DMS153 treated with DMSO at 0.1 percent for 48 hours (cell line): ENCODE data around the gene GTPBP6.
"Not testable (repeated sequence)": the region's sequence is repeated elsewhere in the genome, so short reads cannot be mapped to it uniquely, and the experiment has no call there.

Experiments
- DNase-seq: peaks from one replicate; lab custom pipeline; 2025; ENCODE audit not compliant: unreplicated experiment; lab: John Stamatoyannopoulos, UW

The GTPBP6 gene

DNA sequence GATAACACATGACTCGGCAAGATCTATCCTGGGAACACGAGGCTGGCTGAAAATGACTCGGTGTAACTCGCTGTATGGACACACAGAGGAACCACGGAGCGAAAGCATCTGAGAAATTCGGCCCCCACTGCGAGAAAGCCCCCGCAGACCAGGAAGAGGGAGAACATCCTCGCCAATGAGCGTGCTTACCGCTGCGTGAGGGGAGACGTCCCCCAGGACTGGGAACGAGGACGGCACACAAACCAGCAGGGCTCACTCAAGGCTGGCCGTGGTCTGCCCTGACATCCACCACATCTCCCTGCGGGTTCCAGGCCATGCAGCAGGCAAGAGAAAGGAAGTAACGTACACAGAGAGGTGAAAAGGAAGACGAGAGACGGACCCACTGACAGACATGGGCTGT lies 17.6 kb upstream of the GTPBP6 start:
- DNase-seq, result no peak

DNA sequence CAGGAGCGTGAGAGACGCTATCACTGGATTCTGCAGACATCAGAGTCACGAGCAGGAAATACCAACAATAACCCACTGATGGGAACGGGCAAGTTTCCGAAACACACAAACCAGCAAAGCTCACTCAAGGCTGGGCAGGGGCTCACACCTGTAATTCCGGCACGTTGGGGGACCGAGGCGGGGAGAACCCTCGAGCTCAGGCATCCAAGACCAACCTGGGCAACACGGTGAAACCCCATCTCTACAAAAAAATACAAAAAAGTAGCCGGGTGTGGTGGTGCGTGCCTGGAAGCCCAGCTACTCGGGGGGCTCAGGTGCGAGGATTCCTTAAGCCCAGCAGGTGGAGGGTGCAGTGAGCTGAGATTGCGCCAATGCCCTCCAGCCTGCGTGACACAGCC lies 17.2 kb upstream of the GTPBP6 start:
- no peak for DNase-seq

DNA sequence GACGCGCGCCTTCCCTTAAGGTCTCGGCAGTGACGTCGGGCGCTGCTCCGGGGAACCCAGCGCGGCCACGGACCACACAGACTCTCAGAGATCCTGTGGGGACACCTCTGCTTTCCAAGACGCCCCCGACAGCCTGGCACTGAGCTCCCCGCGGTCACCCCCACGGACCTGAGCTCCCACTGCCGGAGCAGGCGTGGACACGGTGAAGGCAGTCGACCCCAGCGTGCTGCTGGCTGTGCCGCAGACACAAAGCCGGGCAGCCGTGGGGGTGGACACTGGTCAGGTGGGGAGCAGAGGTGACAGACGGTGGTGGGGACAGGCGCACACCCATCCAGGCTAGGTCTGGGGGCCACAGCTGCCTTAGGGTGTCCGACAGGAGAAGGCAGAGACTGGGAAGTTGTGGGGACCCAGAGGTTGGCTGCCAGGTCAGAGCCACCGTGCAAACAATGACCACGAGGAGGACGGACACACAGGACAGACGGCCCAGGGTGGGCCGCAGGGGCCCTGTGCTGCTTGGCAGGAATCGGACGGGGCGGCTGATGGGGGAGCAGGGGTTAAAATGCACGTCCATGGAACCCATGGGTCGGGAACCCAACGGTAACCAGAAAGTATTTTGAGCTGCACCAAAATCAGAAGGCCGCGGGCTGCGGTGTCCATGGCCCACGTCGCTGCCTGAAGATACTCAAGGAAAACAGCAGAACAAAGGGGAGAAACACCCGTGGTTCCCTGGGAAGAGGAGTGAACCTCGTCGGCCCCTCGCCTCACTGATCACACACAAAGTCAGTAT lies 16.6 kb upstream of the GTPBP6 start:
- DNase-seq, result no peak

DNA sequence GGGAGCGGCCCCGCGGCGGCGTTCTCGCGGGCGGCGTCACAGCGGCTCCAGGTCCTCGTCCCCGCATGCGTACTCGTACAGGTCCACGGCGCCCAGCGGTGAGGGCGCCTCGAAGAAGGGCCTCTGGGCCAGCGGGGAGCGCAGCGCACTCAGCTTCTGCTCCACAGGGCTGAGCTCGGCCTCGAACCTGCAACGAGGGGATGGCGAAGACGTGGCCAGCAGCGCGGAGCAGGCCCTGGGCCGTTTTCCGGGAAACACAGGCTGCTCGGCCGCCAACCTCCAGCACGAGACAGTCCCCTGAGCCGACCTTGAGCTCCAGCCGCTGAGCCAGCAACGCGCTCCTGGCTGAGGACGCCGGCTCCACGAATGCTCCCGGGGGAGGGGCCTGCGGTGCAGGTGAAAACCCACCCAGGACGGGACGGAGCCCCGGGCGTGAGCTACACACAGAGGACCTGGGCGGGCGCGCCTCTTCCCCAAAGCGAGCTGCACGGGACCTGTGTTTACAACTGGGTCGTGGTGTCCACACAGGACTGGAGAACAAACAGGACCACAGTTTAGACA lies 15.8 kb upstream of the GTPBP6 start:
- DNase-seq, result no peak

DNA sequence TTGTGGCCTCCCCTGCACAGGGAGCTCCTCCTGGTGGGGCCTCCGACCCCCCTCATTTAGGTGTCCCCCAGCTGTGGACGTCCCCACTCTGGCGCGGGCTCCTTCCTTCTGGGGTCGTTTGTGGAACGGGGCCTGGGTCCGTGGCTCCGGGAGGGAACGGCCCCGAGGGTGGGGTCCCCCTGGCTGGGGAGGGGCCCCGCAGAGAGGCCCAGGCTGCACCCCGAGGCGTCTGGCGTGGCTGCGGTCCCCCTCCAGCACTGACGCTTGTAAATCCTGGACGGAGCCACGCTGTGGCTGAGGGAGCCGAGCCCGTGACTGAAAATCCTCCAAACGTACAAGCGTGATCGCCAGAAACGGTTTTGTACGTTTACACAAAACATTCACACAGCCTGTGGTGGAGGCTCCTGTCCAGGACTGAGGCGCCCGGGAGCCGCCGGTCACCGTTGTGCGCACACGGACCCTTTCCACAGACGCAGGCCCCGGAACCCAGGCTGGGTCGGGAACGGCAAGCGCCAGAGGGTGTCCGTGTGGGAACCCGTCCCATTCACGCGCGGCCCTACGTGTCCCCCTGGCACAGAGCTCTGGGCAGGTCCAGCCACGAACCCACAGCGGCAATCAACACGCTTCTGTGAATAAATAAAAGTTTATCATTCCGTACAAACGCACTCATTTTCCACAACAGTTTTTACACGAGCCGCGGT lies 15.2 kb upstream of the GTPBP6 start:
- DNase-seq, result no peak

DNA sequence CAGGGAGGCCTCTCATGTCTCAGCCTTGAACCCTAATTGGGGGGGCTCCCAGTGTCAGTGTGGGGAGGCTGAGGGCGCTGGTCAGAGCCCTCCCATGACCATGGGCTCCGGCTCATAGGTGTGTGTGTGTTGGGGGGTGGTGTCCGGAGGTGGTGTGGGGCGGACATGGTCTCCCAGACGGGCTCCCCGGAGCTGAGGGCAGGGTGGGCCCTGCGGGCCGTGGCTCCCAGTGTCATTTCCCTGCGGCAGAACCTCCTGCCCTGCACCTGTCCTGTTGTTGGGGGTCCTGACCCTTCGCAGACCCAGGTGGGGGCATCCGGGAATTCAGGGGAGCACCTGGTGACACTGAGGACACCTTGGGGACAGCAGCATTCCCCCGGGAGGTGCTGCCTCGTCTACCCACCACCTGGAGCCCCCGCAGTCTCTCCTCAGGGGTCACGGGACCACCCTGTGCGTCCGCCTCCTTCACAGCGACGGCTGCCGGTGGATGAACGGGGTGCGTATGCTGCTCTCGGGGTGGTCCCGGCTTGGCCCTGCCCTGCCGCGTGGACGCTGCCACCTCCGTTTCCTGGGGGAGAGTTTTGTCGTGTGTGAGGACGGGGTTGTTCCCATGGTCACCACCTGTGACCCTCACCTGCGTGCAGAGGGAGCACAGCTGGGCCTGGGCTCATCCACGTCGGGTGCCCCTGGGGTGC lies 14.5 kb upstream of the GTPBP6 start:
- no peak for DNase-seq

DNA sequence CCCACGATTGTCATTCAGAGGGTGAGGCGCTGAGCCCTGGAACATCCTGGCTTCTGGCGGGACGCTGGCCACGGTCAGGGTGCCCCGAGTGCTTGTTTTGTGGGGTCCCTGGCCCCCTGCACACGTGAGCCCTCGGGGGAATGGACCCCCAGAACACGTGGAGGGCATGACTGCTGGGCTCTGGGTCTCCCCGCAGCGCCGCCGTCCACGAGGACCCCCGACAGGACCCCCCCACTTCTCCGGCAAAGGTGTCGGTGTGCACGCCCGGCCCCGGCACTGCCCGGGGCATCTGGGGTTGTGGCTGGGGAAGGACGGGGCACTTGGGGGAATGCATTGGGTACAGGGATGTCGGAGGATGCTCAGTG lies 13.9 kb upstream of the GTPBP6 start:
- DNase-seq, result no peak

DNA sequence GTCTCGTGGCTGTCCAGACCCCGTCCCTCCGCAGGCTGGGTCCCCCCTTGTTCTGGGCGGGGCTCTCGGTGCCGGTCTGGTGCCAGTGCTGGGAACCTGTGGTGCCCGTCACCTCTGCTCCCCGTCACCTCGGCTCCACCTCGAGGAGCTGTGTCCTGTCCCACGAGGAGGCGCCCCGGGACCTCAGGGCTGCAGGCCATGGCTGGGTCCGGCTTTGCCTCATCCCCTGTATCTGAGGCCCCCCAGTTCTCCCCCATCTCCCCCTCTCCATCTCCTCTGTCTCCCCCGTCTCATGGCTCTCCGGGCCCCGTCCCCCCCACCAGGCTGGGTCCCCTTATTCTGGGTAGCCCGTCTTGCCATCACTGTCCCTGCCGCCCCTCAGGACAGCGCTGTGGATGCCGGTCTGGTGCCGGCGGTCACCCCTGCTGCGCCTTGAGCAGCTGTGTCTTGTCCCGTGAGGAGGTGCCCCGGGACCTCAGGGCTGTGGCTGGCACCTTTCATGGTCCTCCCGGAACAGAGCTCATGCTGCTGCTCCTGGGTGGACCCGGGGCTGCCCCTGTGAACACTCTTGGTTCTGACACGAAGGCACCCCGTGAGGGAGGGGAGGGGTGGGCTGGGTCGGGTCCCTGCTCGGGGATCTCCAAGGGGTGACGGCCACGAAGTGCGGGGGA lies 13.4 kb upstream of the GTPBP6 start:
- DNase-seq, result no peak

DNA sequence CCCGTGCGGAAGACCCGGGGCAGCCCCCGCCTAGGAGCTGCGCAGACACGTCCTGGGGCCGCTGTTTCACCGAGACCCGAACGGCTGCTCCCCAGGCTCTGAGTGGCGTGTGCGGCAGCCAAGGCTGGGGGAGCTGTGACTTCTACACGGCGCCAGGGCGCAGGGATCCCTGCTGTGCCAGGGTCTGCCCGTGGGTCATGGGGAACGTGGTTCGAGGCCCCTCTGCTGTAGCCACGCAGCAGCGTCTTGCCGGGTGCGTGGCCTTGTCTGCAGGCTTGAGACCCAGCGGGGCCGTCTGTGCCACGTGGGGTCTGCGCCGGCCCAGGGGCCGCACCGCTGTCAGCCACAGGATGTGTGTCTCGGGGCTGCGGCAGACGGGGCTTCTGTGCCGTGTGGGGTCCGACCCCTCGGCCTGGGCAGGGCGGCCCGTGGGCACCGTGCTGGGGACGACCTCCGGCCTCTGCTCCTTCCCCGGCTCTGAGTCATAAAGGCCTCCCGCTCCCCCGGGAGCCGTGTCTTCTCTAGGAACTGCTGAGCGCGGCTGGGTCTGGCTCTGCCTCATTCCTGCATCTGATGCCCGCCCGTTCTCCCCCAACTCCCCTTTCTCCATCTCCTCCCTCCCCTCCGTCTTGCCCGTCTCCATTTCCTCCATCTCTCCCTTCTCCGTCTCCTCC lies 12.7 kb upstream of the GTPBP6 start:
- no peak for DNase-seq

DNA sequence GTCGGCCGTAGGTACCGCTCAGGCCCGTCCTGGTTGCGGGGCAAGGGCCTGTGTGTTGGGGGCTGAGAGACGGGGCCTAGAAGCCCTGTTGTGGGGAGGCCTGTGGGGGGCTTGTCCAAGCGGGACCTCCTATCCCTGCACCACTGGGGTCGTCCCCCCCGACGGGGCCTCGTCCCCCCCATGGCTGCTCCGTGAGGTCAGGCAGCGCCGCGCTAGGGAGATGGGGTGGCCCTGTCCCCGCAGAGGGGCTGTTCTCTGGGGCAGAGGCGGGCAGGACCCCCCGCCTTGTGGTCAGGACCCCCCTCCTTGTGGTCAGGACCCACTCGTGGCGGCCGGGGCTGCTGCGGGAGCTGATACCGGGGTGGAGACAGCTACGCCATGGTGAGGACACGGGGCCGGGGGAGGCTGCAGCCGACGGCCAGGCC lies 12.1 kb upstream of the GTPBP6 start:
- DNase-seq, result no peak

DNA sequence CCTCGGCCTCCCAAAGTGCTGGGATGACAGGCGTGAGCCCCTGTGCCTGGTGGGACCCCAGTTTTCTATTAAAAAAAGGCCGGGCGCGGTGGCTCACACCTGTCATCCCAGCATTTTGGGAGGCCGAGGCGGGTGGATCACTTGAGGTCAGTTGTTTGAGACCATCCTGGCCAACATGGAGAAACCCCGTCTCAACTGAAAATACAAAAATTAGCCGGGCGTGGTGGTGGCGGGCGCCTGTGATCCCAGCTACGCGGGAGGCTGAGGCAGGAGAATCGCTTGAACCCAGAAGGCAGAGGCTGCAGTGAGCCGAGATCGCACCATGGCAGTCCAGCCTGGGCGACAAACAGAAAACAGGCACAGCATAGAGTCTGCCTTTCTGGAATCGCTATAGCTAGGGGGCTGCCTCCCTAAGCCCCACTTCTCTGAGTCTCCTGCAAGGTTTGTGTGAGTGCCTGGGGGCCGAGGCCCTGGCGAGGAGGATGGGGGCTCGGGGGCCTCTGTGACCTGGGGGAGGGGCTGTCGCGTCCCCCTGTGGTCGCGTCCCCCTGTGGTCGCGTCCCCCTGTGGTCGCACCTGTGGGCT lies 11.6 kb upstream of the GTPBP6 start:
- DNase-seq, result not testable (repeated sequence)

DNA sequence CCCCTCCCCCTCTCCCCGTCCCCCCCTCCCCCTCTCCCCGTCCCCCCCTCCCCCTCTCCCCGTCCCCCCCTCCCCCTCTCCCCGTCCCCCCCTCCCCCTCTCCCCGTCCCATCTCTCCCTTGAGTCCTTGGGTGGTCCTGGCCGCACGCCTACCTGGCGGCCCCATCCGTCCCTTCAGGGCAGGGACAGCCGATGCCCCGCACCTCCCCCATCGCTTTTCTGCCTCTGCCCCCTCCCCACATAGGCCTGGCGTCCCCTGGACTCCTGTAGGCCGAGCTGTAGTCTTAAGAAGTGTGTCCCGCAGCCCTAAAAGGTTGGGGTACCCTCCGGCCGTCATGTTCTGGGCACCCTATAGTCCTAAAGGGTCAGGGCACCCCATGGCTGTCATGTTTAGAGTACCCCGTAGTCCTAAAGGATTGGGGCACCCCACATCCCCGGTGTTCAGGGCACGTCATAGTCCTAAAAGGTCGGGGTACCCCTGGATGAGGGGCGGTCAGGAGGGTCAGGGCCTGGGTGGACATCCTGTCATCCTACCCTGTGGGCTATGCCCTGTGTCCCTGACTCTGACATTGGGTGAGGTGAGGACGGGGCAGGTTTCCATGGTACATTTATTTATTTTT lies 10.8 kb upstream of the GTPBP6 start:
- no peak for DNase-seq

DNA sequence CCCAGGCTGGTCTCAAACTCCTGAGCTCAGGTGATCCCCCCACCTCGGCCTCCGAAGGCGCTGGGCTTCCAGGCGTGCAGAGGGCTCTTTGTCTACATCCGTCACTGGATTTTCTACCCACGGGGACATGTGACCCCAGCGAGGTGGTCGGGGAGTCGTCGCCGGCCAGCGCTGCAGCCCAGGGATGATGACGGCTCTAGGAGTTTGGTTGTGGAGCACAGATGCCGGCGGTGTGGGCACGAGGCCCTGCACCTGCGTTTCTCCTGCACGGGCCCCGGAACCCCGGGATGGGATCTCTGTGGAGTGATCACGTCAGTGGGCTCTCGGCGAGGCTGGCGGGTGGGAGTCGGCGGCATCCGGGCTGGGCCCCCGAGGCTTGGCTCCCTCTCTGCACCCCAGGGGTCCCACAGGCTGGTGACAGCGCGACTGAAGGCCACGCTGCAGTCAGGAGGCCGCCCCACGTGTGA lies 9.1 kb upstream of the GTPBP6 start:
- no peak for DNase-seq

DNA sequence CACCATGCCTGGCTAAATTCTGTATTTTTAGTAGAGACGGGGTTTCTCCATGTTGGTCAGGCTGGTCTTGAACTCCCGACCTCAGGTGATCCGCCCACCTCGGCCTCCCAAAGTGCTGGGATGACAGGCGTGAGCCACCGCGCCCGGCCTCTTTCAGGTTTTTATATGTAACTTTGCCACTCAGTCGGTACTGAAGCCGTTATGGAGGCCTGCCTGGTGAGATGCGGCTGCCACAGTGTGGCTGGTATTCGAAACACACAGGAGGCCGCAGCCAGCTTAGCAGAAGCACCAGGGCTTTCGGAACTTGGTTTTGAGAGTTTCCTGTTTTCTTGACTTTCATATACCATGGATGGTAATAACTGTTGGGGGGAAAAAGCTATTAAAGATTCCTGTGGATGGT lies 6.1 kb upstream of the GTPBP6 start:
- DNase-seq, result not testable (repeated sequence)

DNA sequence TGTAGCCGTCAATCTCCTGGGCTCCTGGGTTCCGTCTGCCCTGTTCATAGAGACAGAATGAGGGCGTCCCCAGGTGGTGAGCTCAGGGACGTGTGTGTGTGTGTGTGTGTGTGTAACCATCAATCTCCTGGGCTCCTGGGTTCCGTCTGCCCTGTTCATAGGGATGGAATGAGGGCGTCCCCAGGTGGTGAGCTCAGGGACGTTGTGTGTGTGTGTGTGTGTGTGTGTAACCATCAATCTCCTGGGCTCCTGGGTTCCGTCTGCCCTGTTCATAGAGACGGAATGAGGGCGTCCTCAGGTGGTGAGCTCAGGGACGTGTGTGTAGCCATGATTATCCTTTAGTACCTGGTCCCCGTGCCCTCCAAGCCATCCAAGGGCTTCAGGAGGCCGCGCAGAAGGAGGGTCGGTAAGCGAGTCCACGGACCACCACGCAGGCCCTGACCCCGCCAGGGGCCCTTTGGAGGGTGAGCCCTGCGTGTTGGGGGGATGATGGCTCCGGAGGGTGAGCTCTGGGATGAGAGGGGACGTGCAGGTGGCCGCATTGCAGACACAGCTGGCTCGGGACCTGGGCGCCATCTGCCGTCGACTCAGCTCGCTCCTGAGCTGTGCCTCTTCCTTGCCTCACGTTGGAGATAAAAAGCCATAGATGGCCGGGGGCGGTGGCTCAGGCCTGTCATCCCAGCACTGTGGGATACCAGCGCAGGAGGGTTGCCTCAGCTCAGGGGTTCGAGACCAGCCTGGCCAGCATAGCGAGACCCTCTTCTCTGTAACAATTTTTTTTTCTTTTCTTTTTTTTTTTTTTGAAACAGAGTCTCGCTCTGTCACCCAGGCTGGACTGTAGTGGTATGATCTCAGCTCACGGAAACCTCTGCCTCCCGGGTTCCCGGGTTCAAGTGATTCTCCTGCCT lies 5.4 kb upstream of the GTPBP6 start:
- no peak for DNase-seq

DNA sequence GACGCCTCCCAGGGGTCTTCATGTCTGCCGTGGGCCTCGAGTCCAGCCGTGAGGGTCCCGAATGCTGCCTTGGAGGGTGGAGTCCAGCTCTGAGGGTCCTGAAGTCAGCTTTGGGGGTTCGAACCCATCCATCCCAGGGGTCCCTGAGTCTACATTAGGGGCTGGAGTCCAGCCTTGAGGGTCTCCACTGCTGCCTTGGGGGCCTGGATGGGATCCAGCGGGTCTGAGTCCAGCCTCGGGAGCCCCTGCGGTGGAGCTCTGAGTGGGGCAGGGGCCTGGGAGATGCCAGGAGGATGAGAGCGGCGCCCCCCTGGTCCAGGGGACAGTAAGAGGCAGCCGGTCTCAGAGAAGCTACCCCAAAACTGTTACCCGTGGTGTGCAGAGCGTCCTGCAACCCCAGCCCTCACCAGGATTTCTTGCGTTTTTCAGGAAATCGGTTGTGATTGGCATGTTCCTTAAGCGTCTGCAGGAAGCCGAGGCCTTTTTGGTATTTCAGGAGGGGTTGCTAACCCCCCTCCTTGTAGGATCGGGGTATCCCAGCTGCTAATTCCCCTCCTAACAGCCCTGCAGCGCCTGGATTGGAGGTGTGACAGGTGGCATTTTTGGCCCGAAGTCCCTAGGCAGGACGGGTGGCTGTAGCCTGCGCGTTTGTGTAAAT lies 1.7 kb upstream of the GTPBP6 start:
- DNase-seq, result no peak

DNA sequence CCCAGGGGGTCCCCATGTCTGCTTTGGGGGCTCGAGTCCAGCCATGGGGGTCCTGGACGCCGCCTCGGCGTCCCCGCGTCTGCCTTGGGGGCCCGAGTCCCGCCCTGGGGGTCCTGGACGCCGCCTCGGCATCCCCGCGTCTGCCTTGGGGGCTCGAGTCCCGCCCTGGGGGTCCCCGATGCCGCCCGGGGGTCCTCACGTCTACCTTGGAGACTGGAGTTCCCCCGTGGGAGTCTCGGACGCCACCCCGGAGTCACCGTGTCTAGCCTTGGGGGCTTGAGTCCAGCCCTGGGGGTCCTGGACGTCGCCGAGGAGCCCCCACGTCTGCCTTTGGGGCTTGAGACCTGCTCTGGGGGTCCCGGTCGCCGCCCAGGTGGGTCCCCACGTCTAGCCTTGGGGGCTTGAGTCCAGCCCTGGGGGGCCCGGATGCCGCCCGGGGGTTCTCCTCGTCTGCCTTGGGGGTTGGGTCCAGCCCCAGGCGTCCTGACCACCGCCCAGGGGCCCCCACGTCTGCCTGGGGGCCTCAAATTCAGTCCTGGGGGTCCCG lies 1.1 kb upstream of the GTPBP6 start:
- no peak for DNase-seq
